CD4-positive, CD25-positive, alpha-beta regulatory T cell (primary cell): Measurements from ENCODE around the gene RPP14. TPM values are rescaled to one million over a fixed set of nuclear protein-coding genes. Genes with fewer than 3 reads are reported as not detected.

Source experiments
- ATAC-seq, 2 donors: fragments of 150-1000 bp; cut with Tn5 transposase; one replicate each; pipeline ENCODE4 v1.10.0; 2021; ENCODE audit warnings: low read depth in 2 of 2, moderate number of reproducible peaks in 2 of 2, moderate library complexity in 1 of 2
- DNase-seq, 3 donors: peaks; one replicate each; pipeline versions ENCODE4 v3.0.0 to v3.0.0-alpha.2; 2012 to 2022; ENCODE audit warnings: mixed read lengths in 1 of 3
- H3K27ac ChIP-seq: one replicate; pipeline ENCODE4 v1.7.0; 2013; ENCODE audit warnings: mild to moderate bottlenecking, low read length; ENCODE audit not compliant: insufficient read depth, poor library complexity, severe bottlenecking
- H3K27me3 ChIP-seq: one replicate; pipeline ENCODE4 v1.7.0; 2013; ENCODE audit warnings: low read length; ENCODE audit not compliant: control insufficient read depth, insufficient read depth
- H3K36me3 ChIP-seq: one replicate; pipeline ENCODE4 v1.7.0; 2013; ENCODE audit warnings: mild to moderate bottlenecking, low read length, moderate library complexity; ENCODE audit not compliant: control insufficient read depth, insufficient read depth
- H3K4me1 ChIP-seq: 2 replicates; pipeline ENCODE4 v1.7.0; 2013; ENCODE audit warnings: mild to moderate bottlenecking, low read length; ENCODE audit not compliant: insufficient read depth, control insufficient read depth, poor library complexity, severe bottlenecking
- H3K4me3 ChIP-seq: one replicate; pipeline ENCODE4 v1.7.0; 2013; ENCODE audit warnings: low read depth, mild to moderate bottlenecking, low read length, moderate library complexity
- H3K9me3 ChIP-seq, 2 experiments: 1 replicate in 1 of 2; 2 replicates in 1 of 2; pipeline ENCODE4 v1.7.0; 2013; ENCODE audit warnings: low read length in 2 of 2, mild to moderate bottlenecking in 1 of 2, moderate library complexity in 1 of 2; ENCODE audit not compliant: control insufficient read depth in 2 of 2
- H3K27ac Mint-ChIP-seq, 3 donors: one replicate each; pipeline ENCODE4 v1.8.0; 2020 to 2022; ENCODE audit warnings: mild to moderate bottlenecking in 3 of 3, mixed read lengths in 3 of 3, moderate library complexity in 2 of 3
- H3K27me3 Mint-ChIP-seq: one replicate; pipeline ENCODE4 v1.8.0; 2022; ENCODE audit warnings: mild to moderate bottlenecking, mixed read lengths
- H3K36me3 Mint-ChIP-seq: one replicate; pipeline ENCODE4 v1.8.0; 2020; ENCODE audit warnings: mixed read lengths
- H3K4me1 Mint-ChIP-seq, 4 donors: one replicate each; pipeline ENCODE4 v1.8.0; 2020 to 2022; ENCODE audit warnings: mixed read lengths in 4 of 4, mild to moderate bottlenecking in 1 of 4
- H3K4me3 Mint-ChIP-seq, 4 donors: one replicate each; pipeline ENCODE4 v1.8.0; 2020 to 2022; ENCODE audit warnings: mild to moderate bottlenecking in 4 of 4, mixed read lengths in 4 of 4, moderate library complexity in 3 of 4
- H3K9me3 Mint-ChIP-seq, 7 donors: one replicate each; pipeline ENCODE4 v1.8.0; 2020 to 2022; ENCODE audit warnings: mixed read lengths in 7 of 7, mild to moderate bottlenecking in 3 of 7, moderate library complexity in 2 of 7
- polyA plus RNA-seq, 4 donors: library from polyadenylated mRNA; unstranded; fragments of 300-500 nt; fragmentation: Illumina TruSeq; gene quantifications; one replicate each; pipeline ENCODE4 v1.2.3, GENCODE V29; 2021
- total RNA-seq: library from RNA; stranded (reverse); gene quantifications from one replicate; pipeline ENCODE4 v1.2.3, GENCODE V29; 2022

The RPP14 gene
- total and polyA plus RNA-seq, 5 donors from 2014 or later: 5.7 to 14.3 (median 7.0) TPM

- no peak for ATAC-seq
- H3K27ac ChIP-seq: no peak overlapping the region
- H3K4me1 ChIP-seq: no peaks in the 10 kb centered on the region
- no peaks in the 10 kb centered on the region for H3K36me3 ChIP-seq
- H3K4me3 ChIP-seq: no peak overlapping the region
- no peaks in the 10 kb centered on the region for H3K27me3 Mint-ChIP-seq
- no peak overlapping the region for H3K27ac Mint-ChIP-seq
- no peaks in the 10 kb centered on the region for H3K9me3 Mint-ChIP-seq
- H3K36me3 Mint-ChIP-seq: peaks cover 20% of the 10 kb centered on the region
- no peak for DNase-seq
- no peaks in the 10 kb centered on the region for H3K9me3 ChIP-seq
- no peaks in the 10 kb centered on the region for H3K27me3 ChIP-seq
- peaks cover 8 to 39% (median 22%) of the 10 kb centered on the region in 4 donors for H3K4me1 Mint-ChIP-seq
- no peak overlapping the region for H3K4me3 Mint-ChIP-seq
Measured at GRCh38 chr3:58361866-58362265, 55.8 kb downstream of the RPP14 start.

- Mint-ChIP-seq H3K9me3 (no peaks in the 10 kb centered on the region), H3K27ac (no peak overlapping the region), H3K36me3 (peaks cover 23% of the 10 kb centered on the region), H3K4me3 (no peak overlapping the region), H3K4me1 (peaks cover 9 to 31% (median 17%) of the 10 kb centered on the region in 4 donors), H3K27me3 (no peaks in the 10 kb centered on the region)
- no peaks in the 10 kb centered on the region for H3K4me1 ChIP-seq
- no peaks in the 10 kb centered on the region for H3K9me3 ChIP-seq
- ATAC-seq: no peak
- no peak overlapping the region for H3K4me3 ChIP-seq
- H3K36me3 ChIP-seq: no peaks in the 10 kb centered on the region
- H3K27me3 ChIP-seq: no peaks in the 10 kb centered on the region
- DNase-seq: no peak
- H3K27ac ChIP-seq: no peak overlapping the region
Measured at GRCh38 chr3:58366699-58367098, 60.7 kb downstream of the RPP14 start.

DNA sequence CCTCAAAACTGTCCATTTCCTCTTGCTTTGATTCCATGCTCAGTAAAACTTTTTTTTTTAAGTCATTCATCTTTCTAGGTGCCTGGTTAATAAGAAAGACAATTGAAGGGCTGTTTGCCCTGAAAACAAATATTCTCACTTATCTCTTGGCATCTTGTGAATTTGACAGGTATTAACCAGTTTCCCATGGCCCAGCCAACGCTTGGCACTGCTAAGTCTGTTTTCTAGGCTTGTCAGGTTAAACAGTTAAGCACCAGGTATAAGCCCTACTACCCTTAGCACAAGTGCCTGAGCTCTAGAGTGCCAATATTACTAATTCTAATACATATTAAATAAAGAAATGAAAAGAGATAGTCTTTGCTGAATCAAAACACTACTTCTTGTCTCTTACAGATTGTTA, 63.0 kb downstream of the RPP14 start:
- Histone ChIP-seq H3K27me3 (no peaks in the 10 kb centered on the region), H3K27ac (no peak overlapping the region)

More for the DNA sequence above, 63.0 kb downstream of the RPP14 start:
- no peak overlapping the region for H3K4me3 Mint-ChIP-seq
- DNase-seq (no peak), ATAC-seq (no peak)
- peaks cover 23% of the 10 kb centered on the region for H3K36me3 Mint-ChIP-seq
- no peaks in the 10 kb centered on the region for H3K27me3 Mint-ChIP-seq
- Histone ChIP-seq H3K9me3 (no peaks in the 10 kb centered on the region), H3K36me3 (peaks cover 2% of the 10 kb centered on the region), H3K4me3 (no peak overlapping the region), H3K4me1 (no peaks in the 10 kb centered on the region)
- no peak overlapping the region for H3K27ac Mint-ChIP-seq
- H3K9me3 Mint-ChIP-seq: no peaks in the 10 kb centered on the region
- peaks cover 9 to 21% (median 16%) of the 10 kb centered on the region in 4 donors for H3K4me1 Mint-ChIP-seq

Other genes starting within 250 kb of the RPP14 start
- gene DNASE1L3, start 95.3 kb upstream of the RPP14 start, total RNA-seq: not detected
- gene DNASE1L3, start 95.3 kb upstream of the RPP14 start, polyA plus RNA-seq: under 1 TPM in 1 of 4 donors, not detected in 3; 0.14 TPM
- gene ABHD6, start 68.5 kb upstream of the RPP14 start, total RNA-seq: 3.9 TPM
- gene ABHD6, start 68.5 kb upstream of the RPP14 start, polyA plus RNA-seq: 1 to 10 TPM; 3.8 to 7.8 (median 5.1) TPM
- gene HTD2, start 275 bp downstream of the RPP14 start, total RNA-seq: 9.7 TPM
- 10 to 100 TPM; 14.6 to 29.5 (median 22.9) TPM for gene HTD2, start 275 bp downstream of the RPP14 start, polyA plus RNA-seq
- gene PXK, start 26.6 kb downstream of the RPP14 start, total RNA-seq: 21.8 TPM
- gene PXK, start 26.6 kb downstream of the RPP14 start, polyA plus RNA-seq: 10 to 100 TPM; 24.9 to 32.6 (median 31.9) TPM
- 40.1 TPM for gene PDHB, start 127.6 kb downstream of the RPP14 start, total RNA-seq
- 100 to 1,000 TPM; 116 to 159 (median 133) TPM for gene PDHB, start 127.6 kb downstream of the RPP14 start, polyA plus RNA-seq
- gene KCTD6, start 185.9 kb downstream of the RPP14 start, total RNA-seq: 5.8 TPM
- 10 to 100 TPM in 2 of 4 donors, 1 to 10 TPM in 2; 8.1 to 14.3 (median 10.8) TPM for gene KCTD6, start 185.9 kb downstream of the RPP14 start, polyA plus RNA-seq
- gene ACOX2, start 230.9 kb downstream of the RPP14 start, total RNA-seq: not detected
- gene ACOX2, start 230.9 kb downstream of the RPP14 start, polyA plus RNA-seq: not detected